Stimulated activated memory B cell treated with anti-CD40 and anti-IgM and Interleukin-4, amounts not matched to agents 10 μg/mL and 1 μg/mL and 100 μg/mL, for 72 hours (primary cell): ENCODE results near the gene GCA.

ENCODE experiments used
- ATAC-seq: fragments of 150-1000 bp; cut with Tn5 transposase; 2 replicates; pipeline ENCODE4 v1.10.0; 2021
- H3K27ac Mint-ChIP-seq: one replicate; pipeline ENCODE4 v1.8.0; 2022; ENCODE audit warnings: mild to moderate bottlenecking, mixed read lengths
- H3K27me3 Mint-ChIP-seq: one replicate; pipeline ENCODE4 v1.8.0; 2022; ENCODE audit warnings: mixed read lengths
- H3K36me3 Mint-ChIP-seq: one replicate; pipeline ENCODE4 v1.8.0; 2022; ENCODE audit warnings: mixed read lengths
- H3K4me1 Mint-ChIP-seq: one replicate; pipeline ENCODE4 v1.8.0; 2022; ENCODE audit warnings: mixed read lengths
- H3K4me3 Mint-ChIP-seq: one replicate; pipeline ENCODE4 v1.8.0; 2022; ENCODE audit warnings: mild to moderate bottlenecking, moderate library complexity, mixed read lengths
- H3K9me3 Mint-ChIP-seq: one replicate; pipeline ENCODE4 v1.8.0; 2022; ENCODE audit warnings: mixed read lengths

The GCA gene

DNA sequence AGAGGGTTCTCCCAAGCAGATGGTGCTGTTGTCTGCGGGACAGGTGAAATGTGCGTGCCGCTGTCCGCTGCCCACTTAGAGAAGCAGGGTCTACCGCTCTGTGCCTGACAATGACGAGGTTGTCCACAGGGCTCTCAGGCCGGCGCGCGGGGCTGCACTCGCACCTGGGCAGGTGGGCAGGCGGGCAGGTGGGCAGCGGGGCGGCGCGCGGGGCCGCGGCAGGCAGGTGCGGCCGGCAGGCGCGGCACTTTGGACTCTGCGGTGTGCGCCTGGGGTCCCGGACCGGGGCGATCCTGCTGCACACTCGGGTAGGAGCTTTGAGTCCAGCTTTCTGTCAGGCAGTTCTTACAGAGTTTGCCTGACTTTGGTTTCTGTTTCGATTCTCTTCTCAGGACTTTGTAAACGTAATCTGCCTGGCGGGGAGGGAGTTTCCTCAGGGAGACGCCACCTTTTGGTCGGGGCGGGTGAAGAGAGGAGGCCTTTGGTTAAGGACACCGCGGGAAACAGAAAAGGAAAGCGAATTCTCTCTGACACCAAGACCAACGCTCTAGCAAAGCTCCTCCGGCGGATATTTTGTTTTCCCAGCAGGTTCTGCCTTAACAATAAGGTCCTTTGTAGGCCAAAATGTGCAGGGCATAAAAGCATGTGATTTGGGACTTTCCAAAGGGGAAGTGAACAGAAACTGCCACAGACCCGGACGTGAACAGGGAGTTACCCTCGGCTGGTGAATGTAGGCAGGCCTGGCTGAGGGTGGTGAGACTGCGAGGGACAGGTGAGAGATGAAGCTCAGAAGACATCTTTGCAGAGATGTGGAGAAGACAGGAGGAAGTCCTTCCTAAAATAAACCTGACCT, 25.4 kb upstream of the GCA start, which contains the start of gene IFIH1:
IFIH1 (minus strand) TSS at position 357 of the 853 bp plus-strand sequence. CDS start 377 bp downstream, outside the sequence.
- no peaks in the 10 kb centered on the region for H3K27me3 Mint-ChIP-seq
- peaks cover 61% of the 10 kb centered on the region for H3K4me1 Mint-ChIP-seq
- peak within 1 kb of the TSS; percentile 98 for H3K27ac Mint-ChIP-seq
- peak; percentile 98 for ATAC-seq
- no peaks in the 10 kb centered on the region for H3K9me3 Mint-ChIP-seq
- peaks cover 21% of the 10 kb centered on the region for H3K36me3 Mint-ChIP-seq
- H3K4me3 Mint-ChIP-seq = peak within 1 kb of the TSS; percentile 90

DNA sequence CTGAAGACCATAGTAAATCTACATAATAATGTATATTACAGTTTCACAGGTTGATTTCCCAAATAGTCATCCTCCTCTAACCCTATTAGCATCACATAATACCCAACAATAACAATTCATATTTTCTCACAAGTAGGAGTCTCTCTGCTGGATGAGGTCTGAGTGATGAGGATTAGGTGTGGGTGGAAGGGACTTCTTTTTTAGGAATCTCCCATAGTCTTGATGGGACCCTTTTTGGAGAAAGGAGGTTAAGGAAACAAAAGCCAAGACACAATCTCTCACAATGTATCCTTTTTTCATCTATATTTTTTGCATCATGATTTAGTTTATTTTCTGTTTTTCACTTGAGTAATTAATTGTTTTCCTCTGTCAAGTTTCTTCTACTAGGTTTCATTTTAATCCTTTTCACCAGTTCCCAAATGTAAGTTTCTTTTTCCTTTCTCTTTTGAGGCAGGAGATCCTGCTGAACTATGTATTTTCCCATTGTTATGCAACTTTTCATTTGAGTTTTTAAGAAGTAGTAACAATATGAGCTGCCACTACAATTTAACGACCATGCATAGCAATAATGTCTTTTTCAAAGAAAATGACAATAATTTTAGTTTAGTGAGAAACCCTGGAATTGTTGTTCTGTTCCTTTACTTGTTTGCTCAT, 22.9 kb upstream of the GCA start:
- Mint-ChIP-seq H3K4me1 (peaks cover 36% of the 10 kb centered on the region), H3K36me3 (peaks cover 6% of the 10 kb centered on the region), H3K4me3 (no peak overlapping the region), H3K27me3 (no peaks in the 10 kb centered on the region), H3K27ac (peak overlapping the region; percentile 98), H3K9me3 (no peaks in the 10 kb centered on the region)
- no peak for ATAC-seq

DNA sequence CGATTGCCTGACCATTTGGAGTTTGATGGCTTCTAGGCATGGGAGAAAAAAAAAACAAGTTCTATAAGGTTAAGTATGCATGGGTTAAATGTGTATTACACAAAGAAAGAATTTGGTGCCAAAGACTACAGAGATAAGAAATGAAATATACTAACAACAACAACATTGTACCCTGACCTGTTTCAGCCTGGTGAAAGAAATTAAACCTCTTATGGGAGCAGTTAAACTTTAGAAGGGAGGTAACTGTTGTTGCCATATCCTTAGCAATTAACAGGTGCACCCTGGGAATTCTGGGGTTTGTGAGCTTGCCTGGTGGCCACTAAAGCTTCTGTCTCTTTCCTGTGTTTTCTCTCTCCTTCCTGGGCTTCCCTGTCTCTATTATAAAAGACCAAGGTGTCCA, 19.0 kb upstream of the GCA start:
- Mint-ChIP-seq H3K9me3 (no peaks in the 10 kb centered on the region), H3K27ac (no peak overlapping the region), H3K4me3 (no peak overlapping the region), H3K36me3 (peaks cover 6% of the 10 kb centered on the region), H3K4me1 (peaks cover 14% of the 10 kb centered on the region), H3K27me3 (no peaks in the 10 kb centered on the region)
- ATAC-seq = no peak

DNA sequence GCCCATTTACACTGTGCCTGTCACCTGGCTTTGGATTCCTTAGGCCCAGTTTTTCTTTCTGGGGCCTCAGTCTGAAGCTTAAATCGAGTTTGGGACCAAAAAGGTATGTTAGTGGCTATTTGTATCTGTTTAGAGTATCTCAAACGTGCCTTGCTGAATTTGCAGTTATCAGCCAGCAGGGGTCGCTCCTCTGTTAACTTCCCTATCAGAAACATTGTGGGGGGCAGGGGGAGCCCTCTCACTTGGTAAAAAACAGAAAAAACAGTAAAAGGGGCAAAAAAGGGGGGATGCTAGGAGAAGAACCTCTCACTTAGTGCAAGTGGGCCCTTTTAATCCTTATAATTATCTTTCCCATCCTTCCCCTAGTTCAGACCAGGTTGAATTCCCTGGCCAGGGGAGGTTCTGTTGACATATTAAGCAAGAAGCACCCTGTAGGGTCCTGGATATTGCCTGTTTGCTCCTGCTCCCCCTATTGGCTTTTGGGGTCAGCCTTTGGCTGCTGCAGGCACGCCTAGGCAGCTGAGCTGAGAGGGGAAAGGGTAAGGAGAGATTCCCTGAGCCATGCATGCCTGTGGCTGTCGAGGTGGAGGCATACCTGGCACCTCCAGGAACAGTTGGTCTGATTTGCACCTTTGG, 16.7 kb upstream of the GCA start:
- H3K4me1 Mint-ChIP-seq = no peaks in the 10 kb centered on the region
- H3K9me3 Mint-ChIP-seq = no peaks in the 10 kb centered on the region
- no peak for ATAC-seq
- peaks cover 6% of the 10 kb centered on the region for H3K36me3 Mint-ChIP-seq
- H3K27me3 Mint-ChIP-seq = no peaks in the 10 kb centered on the region
- no peak overlapping the region for H3K27ac Mint-ChIP-seq
- no peak overlapping the region for H3K4me3 Mint-ChIP-seq

DNA sequence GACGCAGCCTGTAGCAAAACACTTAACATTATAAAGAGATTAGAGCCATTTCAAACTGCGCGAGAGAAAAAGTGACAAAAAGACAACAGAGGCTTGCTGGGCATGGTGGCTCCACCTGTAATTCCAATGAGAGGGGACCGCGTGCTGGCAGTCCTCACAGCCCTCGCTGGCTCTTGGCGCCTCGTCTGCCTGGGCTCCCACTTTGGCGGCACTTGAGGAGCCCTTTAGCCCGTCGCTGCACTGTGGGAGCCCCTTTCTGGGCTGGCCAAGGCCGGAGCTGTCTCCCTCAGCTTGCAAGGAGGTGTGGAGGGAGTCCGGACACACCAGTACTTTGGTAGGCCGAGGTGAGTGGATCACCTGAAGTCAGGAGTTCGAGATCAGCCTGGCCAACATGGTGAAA, 16.1 kb upstream of the GCA start:
- H3K4me3 Mint-ChIP-seq = no peak overlapping the region
- ATAC-seq = no peak
- H3K27me3 Mint-ChIP-seq = no peaks in the 10 kb centered on the region
- peaks cover 6% of the 10 kb centered on the region for H3K36me3 Mint-ChIP-seq
- no peaks in the 10 kb centered on the region for H3K9me3 Mint-ChIP-seq
- no peak overlapping the region for H3K27ac Mint-ChIP-seq
- H3K4me1 Mint-ChIP-seq = no peaks in the 10 kb centered on the region

DNA sequence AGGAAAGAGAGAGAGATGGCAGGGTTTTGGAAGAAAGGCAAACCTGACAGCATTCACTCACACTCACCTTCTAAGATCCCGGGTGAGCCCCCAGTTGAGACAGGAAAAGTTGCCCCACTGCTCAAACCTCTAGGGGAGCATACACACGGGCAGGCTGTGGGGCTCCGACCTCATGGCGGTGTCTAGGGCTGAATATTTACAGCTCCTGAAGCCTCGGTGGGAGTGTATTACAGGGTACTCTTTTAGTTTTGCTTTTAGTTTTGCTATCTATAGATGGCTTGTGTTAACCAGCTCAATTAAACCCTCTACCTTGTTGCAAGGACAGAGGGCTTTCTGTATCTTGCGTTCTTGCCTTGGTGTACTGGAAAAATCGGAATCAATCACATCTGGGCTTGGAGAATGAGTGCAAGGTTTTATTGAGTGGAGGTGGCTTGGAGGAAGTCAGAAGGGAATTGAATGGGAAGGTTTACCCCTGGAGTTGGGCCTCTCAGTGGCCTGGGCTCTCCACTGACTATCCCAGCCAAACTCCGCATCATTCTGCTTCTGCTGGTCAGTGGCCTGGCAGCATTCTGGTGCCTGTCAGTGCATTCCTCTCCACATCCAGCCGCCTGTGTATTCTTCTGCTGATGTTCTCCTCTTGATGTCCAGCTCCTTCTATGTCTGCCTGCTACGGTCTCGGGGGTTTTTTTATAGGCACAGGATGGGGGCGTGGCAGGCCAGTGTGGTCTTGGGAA, 15.3 kb upstream of the GCA start:
- Mint-ChIP-seq H3K27me3 (no peaks in the 10 kb centered on the region), H3K4me3 (peak overlapping the region; percentile 18), H3K4me1 (no peaks in the 10 kb centered on the region), H3K36me3 (peaks cover 6% of the 10 kb centered on the region), H3K9me3 (no peaks in the 10 kb centered on the region), H3K27ac (peak overlapping the region; percentile 40)
- no peak for ATAC-seq

DNA sequence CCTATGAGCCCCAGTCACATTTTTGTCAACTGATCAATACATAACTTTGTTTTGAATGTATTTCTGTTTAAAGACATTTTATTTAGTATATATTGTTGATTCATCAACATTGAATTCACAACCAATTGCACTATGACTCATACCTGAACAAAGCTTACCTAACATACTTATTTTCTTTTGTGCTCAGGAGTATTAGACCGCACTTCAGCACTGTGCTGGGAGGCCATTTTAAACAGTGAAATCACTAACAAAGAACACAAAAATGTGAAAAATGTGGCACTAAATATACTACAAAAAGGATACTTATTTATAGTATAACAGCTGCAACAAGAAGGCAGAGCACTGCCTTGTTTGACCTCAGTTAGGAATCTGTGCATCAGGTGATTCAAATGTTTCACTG, 13.1 kb upstream of the GCA start:
- Mint-ChIP-seq H3K27me3 (no peaks in the 10 kb centered on the region), H3K9me3 (no peaks in the 10 kb centered on the region), H3K4me1 (no peaks in the 10 kb centered on the region), H3K27ac (no peak overlapping the region), H3K4me3 (no peak overlapping the region), H3K36me3 (no peaks in the 10 kb centered on the region)
- ATAC-seq = no peak

DNA sequence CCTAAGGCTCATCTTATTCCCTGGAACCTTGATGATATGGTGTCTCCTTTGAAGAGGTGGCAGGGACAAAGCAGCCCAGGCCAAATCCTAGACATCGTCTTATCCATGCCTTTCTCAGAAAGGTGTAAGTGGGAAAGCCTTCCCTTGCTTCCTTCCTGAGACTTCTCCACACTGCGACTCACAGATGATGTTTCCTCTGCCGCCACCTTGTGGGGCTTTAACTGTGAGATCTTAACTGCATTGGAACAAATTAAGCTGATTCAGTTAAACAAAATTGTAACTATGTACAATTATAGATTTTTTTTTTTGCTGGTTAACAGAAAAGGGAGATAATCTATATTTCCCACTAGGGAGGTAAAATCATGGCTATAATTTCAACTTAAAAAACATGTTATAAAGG, 10.0 kb upstream of the GCA start:
- H3K4me3 Mint-ChIP-seq = no peak overlapping the region
- H3K27me3 Mint-ChIP-seq = no peaks in the 10 kb centered on the region
- no peaks in the 10 kb centered on the region for H3K36me3 Mint-ChIP-seq
- no peak for ATAC-seq
- H3K9me3 Mint-ChIP-seq = no peaks in the 10 kb centered on the region
- no peak overlapping the region for H3K27ac Mint-ChIP-seq
- H3K4me1 Mint-ChIP-seq = no peaks in the 10 kb centered on the region

DNA sequence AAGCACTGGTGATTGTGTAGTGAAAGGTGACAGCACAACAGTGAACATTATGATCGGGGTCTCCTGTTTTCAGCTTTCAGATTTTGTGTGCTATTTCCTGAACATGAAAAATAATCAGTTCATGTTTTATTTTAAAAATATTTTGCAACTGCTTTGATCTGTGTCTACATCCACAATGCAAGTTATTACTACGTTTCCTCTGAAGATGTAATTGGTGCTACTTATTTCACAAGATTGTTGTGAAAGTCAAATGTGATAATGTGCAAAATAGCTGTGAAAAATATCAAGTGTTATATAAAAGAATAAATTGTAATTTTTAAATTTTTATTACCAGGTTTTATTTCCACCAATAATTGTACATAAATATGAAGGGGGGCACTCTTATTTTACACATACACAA, 6.1 kb upstream of the GCA start:
- no peaks in the 10 kb centered on the region for H3K9me3 Mint-ChIP-seq
- no peak for ATAC-seq
- H3K27ac Mint-ChIP-seq = no peak overlapping the region
- no peak overlapping the region for H3K4me3 Mint-ChIP-seq
- no peaks in the 10 kb centered on the region for H3K27me3 Mint-ChIP-seq
- H3K4me1 Mint-ChIP-seq = no peaks in the 10 kb centered on the region
- no peaks in the 10 kb centered on the region for H3K36me3 Mint-ChIP-seq

DNA sequence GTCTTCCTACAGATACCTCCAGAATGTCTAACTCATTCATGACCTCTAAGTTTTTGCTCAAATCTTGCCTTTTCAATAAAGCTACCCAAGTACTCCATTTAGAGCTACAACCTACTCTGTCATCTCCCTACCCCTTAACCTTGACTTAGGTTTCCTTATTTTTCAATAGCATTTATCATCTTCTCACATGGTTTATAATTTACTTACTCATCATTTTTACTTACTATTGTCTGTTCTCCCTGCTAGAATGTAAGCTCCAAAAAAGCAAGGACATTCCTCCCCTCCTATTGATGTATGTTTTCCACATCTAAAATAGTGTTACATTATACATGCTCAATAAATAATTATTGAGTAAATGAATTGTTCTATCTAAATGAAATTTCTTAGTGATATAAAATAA, 3.1 kb upstream of the GCA start:
- Mint-ChIP-seq H3K36me3 (no peaks in the 10 kb centered on the region), H3K27me3 (no peaks in the 10 kb centered on the region), H3K4me3 (no peak overlapping the region), H3K9me3 (no peaks in the 10 kb centered on the region), H3K4me1 (peaks cover 5% of the 10 kb centered on the region), H3K27ac (no peak overlapping the region)
- ATAC-seq = no peak

DNA sequence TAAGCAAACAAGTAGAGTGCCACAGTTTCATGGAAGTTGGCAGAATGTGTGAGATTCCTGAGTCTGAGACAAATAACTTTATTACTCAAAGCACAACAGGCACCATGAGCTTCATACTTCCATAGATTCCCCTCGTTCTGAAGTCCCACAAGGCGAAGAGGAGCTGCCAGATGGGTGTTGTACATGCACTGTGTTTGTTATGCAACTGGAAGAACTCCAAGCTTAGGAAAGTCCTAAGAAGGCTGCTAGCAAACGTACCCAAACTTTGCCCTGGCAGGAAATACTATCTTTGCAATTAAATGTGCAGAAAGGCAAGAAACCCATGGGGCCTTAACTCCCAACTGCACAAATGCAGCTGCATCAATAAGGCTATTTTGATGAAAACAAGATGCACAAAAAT, 1.6 kb upstream of the GCA start:
- Mint-ChIP-seq H3K27ac (no peak overlapping the region), H3K4me1 (peaks cover 5% of the 10 kb centered on the region), H3K36me3 (no peaks in the 10 kb centered on the region), H3K27me3 (no peaks in the 10 kb centered on the region), H3K9me3 (no peaks in the 10 kb centered on the region), H3K4me3 (no peak overlapping the region)
- ATAC-seq = no peak

DNA sequence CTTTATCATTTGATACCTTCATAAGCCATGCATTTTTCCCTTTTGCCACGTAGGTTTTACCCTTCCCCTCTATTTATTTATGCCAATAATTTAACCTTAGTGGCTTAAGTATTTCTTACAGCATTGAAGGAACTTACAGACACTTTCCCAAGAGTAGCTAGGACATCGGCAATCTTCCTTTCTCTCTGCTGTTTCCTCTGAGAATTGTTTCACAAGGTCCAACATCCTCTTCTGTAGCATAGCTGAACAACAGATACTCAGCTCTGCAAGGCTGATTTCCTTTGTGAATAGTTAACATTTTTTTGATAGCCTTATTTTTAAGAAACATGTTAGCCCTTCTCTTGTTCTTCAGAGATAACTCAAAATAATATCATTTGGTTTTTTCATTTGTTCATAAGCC, 1.1 kb upstream of the GCA start:
- H3K4me3 Mint-ChIP-seq = no peak overlapping the region
- no peaks in the 10 kb centered on the region for H3K27me3 Mint-ChIP-seq
- no peaks in the 10 kb centered on the region for H3K9me3 Mint-ChIP-seq
- ATAC-seq = no peak
- H3K4me1 Mint-ChIP-seq = peaks cover 5% of the 10 kb centered on the region
- H3K27ac Mint-ChIP-seq = no peak overlapping the region
- H3K36me3 Mint-ChIP-seq = no peaks in the 10 kb centered on the region

DNA sequence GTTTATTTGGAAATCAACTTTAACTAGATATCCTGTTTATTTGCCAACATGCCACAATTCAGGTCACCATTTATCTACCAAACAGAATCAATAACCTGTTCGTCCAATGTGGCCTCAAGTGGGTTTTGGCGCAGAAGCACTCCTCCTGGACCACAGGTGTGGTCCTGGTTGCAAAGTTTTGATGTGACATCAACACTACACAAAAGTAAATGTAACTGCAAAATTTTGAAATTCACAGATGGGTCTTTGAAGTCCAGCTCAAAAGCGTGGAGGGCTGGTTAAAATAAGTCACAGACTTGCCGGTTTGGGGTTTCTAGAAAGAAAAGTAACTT, 474 bp upstream of the GCA start:
- Mint-ChIP-seq H3K27me3 (no peaks in the 10 kb centered on the region), H3K9me3 (no peaks in the 10 kb centered on the region), H3K4me1 (peaks cover 5% of the 10 kb centered on the region), H3K36me3 (no peaks in the 10 kb centered on the region), H3K4me3 (peak overlapping the region; percentile 82), H3K27ac (peak overlapping the region; percentile 33)
- no peak for ATAC-seq

DNA sequence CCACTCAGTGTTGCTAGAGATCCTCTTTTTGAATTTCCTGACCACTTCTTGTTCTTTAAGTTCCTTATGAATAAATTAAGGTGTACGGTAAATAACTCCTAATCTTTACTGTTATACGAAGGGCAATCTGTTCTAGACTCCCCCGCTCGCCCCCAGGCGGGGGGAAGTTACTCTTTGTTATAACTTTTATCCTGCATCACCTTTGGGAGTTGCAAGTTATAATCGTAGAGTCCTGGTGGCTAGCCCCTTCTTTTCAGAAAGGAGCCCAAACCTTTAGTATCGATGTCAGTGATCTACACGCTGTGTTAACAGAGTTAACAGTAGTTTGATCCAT, 652 bp downstream of the GCA start:
- peak overlapping the region; percentile 33 for H3K27ac Mint-ChIP-seq
- ATAC-seq = peak; percentile 24
- H3K9me3 Mint-ChIP-seq = no peaks in the 10 kb centered on the region
- peak overlapping the region; percentile 82 for H3K4me3 Mint-ChIP-seq
- H3K27me3 Mint-ChIP-seq = no peaks in the 10 kb centered on the region
- peaks cover 10% of the 10 kb centered on the region for H3K4me1 Mint-ChIP-seq
- H3K36me3 Mint-ChIP-seq = peaks cover 6% of the 10 kb centered on the region

DNA sequence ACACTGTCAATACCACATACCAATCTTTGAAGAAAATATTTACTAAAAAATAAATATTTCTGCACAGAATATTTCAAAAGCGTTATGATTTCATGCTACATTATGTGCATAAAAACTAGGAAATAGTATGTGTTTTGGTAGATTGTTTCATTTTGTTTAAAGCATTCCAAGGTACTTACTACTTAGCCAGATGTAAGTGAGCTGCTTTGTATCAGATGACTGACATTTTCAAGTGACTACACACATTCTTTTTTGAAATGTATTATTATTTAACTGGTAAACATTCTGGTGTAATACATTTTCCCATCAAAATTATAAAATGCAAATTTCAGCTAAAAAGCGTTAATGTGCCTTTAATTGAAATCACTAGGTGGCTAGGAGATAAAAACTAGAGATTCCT, 21.5 kb downstream of the GCA start:
- no peaks in the 10 kb centered on the region for H3K36me3 Mint-ChIP-seq
- no peaks in the 10 kb centered on the region for H3K4me1 Mint-ChIP-seq
- no peak overlapping the region for H3K27ac Mint-ChIP-seq
- H3K27me3 Mint-ChIP-seq = no peaks in the 10 kb centered on the region
- ATAC-seq = no peak
- H3K9me3 Mint-ChIP-seq = no peaks in the 10 kb centered on the region
- H3K4me3 Mint-ChIP-seq = no peak overlapping the region
